Gastrocnemius medialis (tissue), 4 donors: ENCODE data around the gene ISG20L2.

Experiments used
- POLR2A ChIP-seq, 2 donors: fragments of 450-650 bp; IDR thresholded peaks; one replicate each; pipeline ENCODE4 v1.6.1; 2017; ENCODE audit warnings: antibody characterized with exemption in 2 of 2, mild to moderate bottlenecking in 2 of 2, moderate library complexity in 2 of 2
- TF ChIP-seq, protein P1 (sequence below), 5 experiments: fragments of 450-650 bp in 3 of 5; fragments of 200-600 bp in 2 of 5; sonication (generic) in 2 of 5; IDR thresholded peaks in 4 of 5; conservative IDR thresholded peaks in 1 of 5; 1 replicate in 4 of 5; 2 replicates in 1 of 5; pipeline ENCODE4 v1.5.1; 2016 to 2019; ENCODE audit warnings: antibody characterized with exemption in 5 of 5, mild to moderate bottlenecking in 3 of 5, moderate library complexity in 3 of 5

DNA sequence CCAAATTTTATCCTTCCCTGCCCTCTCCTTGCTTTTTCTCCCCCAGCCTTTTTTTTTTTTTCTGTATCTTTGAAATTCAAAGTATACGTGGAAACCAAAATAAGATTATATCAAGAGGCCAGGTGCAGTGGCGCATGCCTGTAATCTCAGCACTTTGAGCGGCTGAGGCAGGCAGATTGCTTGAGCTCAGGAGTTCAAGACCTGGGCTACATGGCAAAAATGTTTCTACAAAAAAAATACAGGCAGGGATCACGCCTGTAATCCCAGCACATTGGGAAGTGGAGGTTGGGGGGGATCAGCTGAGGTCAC lies 32.2 kb upstream of the ISG20L2 start:
- TF ChIP-seq, protein P1, sequence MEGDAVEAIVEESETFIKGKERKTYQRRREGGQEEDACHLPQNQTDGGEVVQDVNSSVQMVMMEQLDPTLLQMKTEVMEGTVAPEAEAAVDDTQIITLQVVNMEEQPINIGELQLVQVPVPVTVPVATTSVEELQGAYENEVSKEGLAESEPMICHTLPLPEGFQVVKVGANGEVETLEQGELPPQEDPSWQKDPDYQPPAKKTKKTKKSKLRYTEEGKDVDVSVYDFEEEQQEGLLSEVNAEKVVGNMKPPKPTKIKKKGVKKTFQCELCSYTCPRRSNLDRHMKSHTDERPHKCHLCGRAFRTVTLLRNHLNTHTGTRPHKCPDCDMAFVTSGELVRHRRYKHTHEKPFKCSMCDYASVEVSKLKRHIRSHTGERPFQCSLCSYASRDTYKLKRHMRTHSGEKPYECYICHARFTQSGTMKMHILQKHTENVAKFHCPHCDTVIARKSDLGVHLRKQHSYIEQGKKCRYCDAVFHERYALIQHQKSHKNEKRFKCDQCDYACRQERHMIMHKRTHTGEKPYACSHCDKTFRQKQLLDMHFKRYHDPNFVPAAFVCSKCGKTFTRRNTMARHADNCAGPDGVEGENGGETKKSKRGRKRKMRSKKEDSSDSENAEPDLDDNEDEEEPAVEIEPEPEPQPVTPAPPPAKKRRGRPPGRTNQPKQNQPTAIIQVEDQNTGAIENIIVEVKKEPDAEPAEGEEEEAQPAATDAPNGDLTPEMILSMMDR (IDR thresholded peaks at IDR 0.05 in 4 of 5, conservative IDR thresholded peaks at IDR 0.05 in 1 of 5) = no peak
- no peak for TF ChIP-seq POLR2A (IDR thresholded peaks at IDR 0.05)
